HG02840 (cell line): Measurements from ENCODE around the gene RAB10.
"Not testable (repeated sequence)": the region's sequence is repeated elsewhere in the genome, so short reads cannot be mapped to it uniquely, and the experiment has no call there.

Experiments
- ATAC-seq: cut with Tn5 transposase; IDR thresholded peaks from one replicate; pipeline ENCODE4 v1.9.1; 2021; ENCODE audit warnings: mild to moderate bottlenecking, moderate library complexity, moderate number of reproducible peaks; ENCODE audit not compliant: unreplicated experiment, low FRiP score

Gene RAB10

GRCh38 chr2:26052740-26053139 is 18.9 kb downstream of the RAB10 start:
- ATAC-seq, result no peak

- ATAC-seq, result no peak
Measured at GRCh38 chr2:26054598-26055348, 20.9 kb downstream of the RAB10 start.

GRCh38 chr2:26058390-26058789 is 24.5 kb downstream of the RAB10 start:
- ATAC-seq, result no peak

GRCh38 chr2:26059542-26059941 is 25.7 kb downstream of the RAB10 start:
- no peak for ATAC-seq

- ATAC-seq, result no peak
Measured at GRCh38 chr2:26061539-26061938, 27.7 kb downstream of the RAB10 start.

- ATAC-seq, result no peak
Measured at GRCh38 chr2:26064846-26065245, 31.0 kb downstream of the RAB10 start.

- ATAC-seq, result no peak
Measured at GRCh38 chr2:26067186-26067974, 33.5 kb downstream of the RAB10 start.

- ATAC-seq, result no peak
Measured at GRCh38 chr2:26067980-26068507, 34.2 kb downstream of the RAB10 start.

- ATAC-seq, result peak; percentile 66
Measured at GRCh38 chr2:26068602-26069298, 34.9 kb downstream of the RAB10 start.

- ATAC-seq, result no peak
Measured at GRCh38 chr2:26070730-26071129, 36.8 kb downstream of the RAB10 start.

- no peak for ATAC-seq
Measured at GRCh38 chr2:26072925-26073768, 39.3 kb downstream of the RAB10 start.

GRCh38 chr2:26073830-26074229 is 39.9 kb downstream of the RAB10 start:
- ATAC-seq, result no peak

GRCh38 chr2:26074676-26075075 is 40.8 kb downstream of the RAB10 start:
- ATAC-seq, result no peak

GRCh38 chr2:26075173-26075572 is 41.3 kb downstream of the RAB10 start:
- no peak for ATAC-seq

GRCh38 chr2:26076001-26076587 is 42.2 kb downstream of the RAB10 start:
- no peak for ATAC-seq

GRCh38 chr2:26077291-26077690 is 43.4 kb downstream of the RAB10 start:
- no peak for ATAC-seq

GRCh38 chr2:26078939-26079338 is 45.1 kb downstream of the RAB10 start:
- ATAC-seq, result no peak

GRCh38 chr2:26080356-26080755 is 46.5 kb downstream of the RAB10 start:
- ATAC-seq, result no peak

GRCh38 chr2:26080925-26081324 is 47.0 kb downstream of the RAB10 start:
- ATAC-seq, result not testable (repeated sequence)

GRCh38 chr2:26081556-26081955 is 47.7 kb downstream of the RAB10 start:
- ATAC-seq, result no peak
